ENCODE data around the gene DUSP6.

DUSP6 gene

GRCh38 chr12:89373763-89374572, 21.7 kb upstream of the DUSP6 start:
- DNase-seq: no peak

- no peak for DNase-seq
Measured at GRCh38 chr12:89372584-89373370, 20.5 kb upstream of the DUSP6 start.

DNA sequence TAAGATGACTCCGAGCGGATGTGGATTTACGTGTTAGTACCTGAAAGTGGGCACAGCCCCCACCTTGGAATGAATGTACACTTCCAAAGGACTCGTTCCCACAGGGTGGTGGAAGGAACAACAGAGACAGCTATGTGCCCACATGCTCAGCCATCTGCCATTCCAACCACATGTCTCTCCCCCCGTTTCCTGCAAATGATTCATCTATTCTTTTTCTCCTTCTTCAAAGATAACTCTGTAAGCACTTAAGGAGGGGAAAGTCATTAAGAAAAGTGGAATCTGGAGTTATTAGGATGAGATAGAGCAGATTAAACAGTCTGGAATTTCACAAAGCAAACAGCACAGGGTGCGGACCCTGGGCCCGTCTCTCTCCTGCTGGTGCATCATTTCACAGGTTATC, 18.5 kb upstream of the DUSP6 start:
- DNase-seq: no peak

DNA sequence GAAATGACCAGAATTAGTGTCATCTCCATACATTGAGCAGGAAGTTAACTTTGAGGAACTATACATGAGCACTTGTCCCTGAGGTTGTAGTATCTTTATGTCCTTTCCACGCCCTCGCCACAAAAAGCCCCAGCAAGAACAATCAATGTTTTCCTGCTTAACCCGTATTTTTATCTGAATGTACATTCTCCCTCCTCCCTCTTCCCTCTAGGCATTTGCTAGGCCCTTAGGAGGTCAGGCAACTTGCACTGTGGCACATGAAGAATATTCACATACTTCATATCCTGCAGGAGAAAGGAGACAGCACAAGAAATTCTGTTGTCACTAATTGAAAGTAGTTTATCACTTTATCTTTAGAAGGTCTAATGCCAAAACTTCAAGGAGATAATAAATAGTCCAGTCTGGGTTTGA, 18.1 kb upstream of the DUSP6 start:
- DNase-seq: no peak

- no peak for DNase-seq
Measured at GRCh38 chr12:89369166-89369565, 16.9 kb upstream of the DUSP6 start.

GRCh38 chr12:89368391-89368790, 16.1 kb upstream of the DUSP6 start:
- DNase-seq: no peak

DNA sequence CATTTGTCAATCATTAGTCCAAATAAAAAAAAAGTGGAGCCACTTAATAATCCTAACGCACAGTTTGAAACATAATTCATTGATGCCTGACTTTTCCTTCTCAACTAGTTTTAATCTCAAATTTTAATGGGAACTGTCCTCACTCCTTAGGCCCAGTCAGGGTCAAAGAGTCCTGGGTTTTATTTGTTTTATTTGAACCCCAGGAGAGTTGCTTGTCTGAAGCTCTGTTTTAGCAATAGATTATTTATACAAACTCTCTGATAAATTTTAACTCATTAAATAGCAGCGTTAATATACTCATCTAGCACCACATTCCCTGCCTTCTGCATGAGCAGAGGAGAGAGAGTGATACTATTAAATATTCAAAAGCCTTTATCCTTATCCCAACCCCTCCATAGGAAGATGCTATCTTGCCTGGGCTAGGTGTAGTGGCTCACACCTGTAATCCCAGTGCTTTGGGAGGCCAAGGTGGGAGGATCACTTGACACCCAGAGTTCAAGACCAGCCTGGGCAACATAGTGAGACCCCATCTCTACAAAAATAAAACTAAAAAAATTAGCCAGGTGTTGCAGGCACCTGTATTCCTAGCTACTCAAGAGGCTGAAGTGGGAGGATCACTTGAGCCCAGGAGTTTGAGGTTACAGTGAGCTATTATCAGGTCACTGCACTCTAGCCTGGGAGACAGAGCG, 14.5 kb upstream of the DUSP6 start:
- no peak for DNase-seq

DNA sequence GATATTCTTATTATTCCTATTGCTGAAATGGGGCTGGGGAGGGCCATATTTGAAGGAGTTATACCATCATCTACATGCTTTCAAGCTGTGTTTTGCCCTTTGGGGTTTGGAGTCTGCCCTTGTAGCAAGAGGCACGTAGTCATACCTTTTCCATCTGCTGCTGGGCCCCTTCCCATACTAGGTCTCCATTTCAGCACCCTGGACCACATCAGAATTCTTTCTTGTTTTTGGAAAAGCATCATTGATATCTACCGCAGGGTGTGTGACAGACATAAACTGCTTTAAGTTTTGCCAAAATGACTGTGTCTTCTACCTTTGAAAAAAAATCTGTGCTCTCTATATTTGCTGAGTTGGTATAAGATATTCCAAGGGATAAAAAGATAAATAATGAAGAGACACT, 12.3 kb upstream of the DUSP6 start:
- no peak for DNase-seq

GRCh38 chr12:89364058-89364457, 11.8 kb upstream of the DUSP6 start:
- no peak for DNase-seq

DNA sequence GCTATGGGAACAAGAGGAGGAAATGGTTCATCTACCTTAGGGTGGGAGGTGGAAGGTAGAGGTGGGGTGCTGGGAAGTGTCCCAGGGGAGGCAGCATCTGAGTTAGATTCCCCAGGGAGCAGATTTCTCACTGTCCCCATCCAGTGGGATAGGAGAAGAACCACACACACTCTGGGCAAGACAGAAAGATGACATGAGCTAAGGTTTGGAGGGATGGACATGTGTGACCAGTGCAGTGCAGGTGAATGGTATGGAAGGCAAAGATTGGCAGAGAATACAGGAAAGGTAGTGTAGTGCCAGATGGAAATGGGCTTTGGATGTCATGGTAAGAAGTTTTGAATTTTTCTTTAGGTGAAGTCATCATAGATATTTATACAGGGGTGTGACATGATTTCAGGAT, 11.3 kb upstream of the DUSP6 start:
- DNase-seq: no peak

GRCh38 chr12:89363084-89363483, 10.8 kb upstream of the DUSP6 start:
- DNase-seq: no peak

- no peak for DNase-seq
Measured at GRCh38 chr12:89359615-89360014, 7.3 kb upstream of the DUSP6 start.

- no peak for DNase-seq
Measured at GRCh38 chr12:89358805-89359204, 6.5 kb upstream of the DUSP6 start.

DNA sequence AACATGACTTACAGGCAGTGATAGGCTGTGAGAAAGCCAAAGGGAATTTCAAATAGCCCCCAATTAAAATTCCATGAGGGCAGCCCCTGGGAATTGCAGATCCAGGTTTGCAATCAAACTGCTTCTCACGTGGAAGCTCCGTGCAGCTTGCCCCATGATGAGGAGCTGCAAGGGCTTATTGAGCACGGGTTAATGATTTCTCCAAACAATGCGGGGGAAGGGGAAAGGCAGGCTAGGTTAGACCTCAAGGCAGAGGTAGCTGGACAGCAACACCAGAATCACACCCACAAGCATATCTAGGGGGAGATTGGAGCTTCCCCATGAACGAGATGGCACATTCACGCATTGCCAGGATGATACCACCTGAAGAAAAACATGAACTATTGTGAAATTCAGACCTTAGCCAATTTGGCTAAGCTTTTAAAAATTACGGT, 5.0 kb upstream of the DUSP6 start:
- DNase-seq: no peak

DNA sequence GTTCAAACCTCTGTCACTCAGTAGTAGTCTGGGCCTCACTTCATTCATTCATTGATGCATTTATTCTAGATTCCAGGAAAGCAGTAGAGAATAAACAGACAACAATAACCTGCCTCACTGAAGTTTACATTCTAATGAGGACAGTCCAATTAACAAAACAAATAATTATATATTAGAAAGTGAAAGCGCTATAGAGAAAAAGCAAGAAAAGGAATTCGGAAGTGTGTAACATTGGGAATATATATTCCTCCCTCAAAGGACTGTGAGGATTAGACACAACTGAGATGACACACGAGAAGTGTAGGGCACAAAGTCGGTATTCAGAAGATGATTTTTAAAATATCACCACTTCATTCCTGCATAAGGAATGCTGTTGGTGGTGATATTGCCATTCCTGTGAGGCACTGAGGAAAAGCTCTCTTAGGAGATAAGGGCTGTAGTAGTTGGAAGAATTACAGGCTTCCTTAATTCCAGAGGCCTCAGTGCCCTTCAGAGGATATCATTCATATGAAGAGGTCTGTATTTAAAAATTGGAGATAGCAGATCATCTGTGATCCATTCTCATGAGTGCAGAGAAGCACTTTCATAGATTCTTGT, 3.9 kb upstream of the DUSP6 start:
- DNase-seq: no peak

- no peak for DNase-seq
Measured at GRCh38 chr12:89355243-89356068, 3.2 kb upstream of the DUSP6 start.

DNA sequence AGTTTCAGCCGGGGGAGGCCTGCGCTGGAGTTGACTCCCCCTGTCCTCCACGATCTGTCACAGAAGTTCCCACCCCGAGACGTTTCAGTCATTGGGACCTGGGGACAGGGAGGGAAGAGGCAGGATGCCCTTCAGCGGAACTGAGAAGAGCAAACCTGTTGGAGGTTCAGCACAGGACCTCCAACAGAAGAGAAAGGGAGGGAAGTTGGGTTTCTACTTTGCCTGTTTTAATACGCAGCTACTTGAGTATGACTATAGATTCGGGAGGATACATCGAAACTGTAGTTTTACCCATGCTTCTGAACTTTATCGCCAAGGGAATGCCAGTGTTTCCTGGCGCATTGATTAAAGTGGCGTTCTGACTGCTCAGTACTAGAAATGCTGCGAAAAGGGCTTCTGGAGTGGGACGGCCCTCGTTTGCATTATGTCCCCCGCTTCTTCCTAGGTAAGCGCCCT, 2.3 kb upstream of the DUSP6 start:
- DNase-seq: no peak

DNA sequence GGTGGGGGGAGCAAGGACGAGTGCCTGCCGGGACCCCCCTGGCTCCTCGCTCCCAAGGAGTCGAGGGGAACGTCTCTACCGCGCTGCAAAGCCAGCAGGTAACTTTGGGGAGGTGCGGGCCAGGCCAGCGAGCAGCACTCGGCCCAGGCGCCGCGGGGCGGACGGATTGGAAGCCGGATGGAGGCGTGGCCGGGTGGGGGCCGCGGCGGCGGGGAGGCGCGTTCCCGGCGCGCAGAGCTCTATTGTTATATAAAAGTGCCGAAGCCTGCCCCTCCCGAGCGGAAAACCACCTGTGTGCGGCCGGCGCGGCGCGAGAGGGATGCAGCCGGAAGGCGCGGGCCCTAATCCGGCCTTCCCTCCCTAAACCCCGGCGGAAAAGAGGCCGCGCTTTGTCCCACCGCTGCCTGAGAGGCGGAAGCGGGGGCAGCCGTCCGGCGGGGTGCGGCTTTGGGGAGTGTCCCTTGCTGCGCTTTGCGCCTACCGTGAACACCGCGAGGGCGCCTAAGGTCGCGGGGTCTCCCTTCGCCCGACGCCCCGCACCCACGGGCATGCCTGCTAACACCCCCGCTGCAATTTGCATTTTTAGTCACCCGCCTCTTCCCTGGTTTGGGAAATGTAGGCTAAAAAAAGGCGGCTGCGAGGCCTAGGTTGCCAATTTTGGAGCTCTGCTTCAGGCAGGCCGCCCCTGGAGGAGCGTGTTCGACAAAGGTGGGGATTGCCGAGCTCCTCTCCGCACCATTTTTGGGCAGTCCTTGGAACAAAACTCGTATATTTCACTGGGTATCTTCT, 1.7 kb upstream of the DUSP6 start:
- peak; percentile 79 to 85 for DNase-seq

- peak; percentile 57 to 69 for DNase-seq
Measured at GRCh38 chr12:89353188-89353822, 1.0 kb upstream of the DUSP6 start.

- DNase-seq: no peak
Measured at GRCh38 chr12:89352242-89352491, 134 bp downstream of the DUSP6 start.
